Small intestine (tissue), 7 donors: ENCODE data around the gene IGF1R. TPM values are rescaled to one million over a fixed set of nuclear protein-coding genes. Genes with fewer than 3 reads are reported as not detected.

Experiments
- DNase-seq, 2 donors: peaks; one replicate each; pipeline versions ENCODE4 v3.0.0 to v3.0.0-alpha.2; 2013
- FAIRE-seq: peaks from 2 replicates; lab custom pipeline; 2012; peaks lifted over from hg19 to GRCh38; lab: Jason Lieb, UNC
- H3K27ac ChIP-seq, 3 donors: one replicate each; pipeline ENCODE4 v1.5.1; 2013; ENCODE audit warnings: low read length in 2 of 3, mild to moderate bottlenecking in 2 of 3, control low read depth in 1 of 3, inconsistent platforms in 1 of 3, low read depth in 1 of 3, moderate library complexity in 1 of 3
- H3K27me3 ChIP-seq, 3 donors: one replicate each; pipeline ENCODE4 v1.6.1; 2013; ENCODE audit warnings: low read length in 3 of 3, inconsistent platforms in 1 of 3; ENCODE audit not compliant: control insufficient read depth in 3 of 3, insufficient read depth in 3 of 3
- H3K36me3 ChIP-seq, 3 donors: one replicate each; pipeline ENCODE4 v1.6.1; 2013; ENCODE audit warnings: low read length in 3 of 3, inconsistent platforms in 1 of 3, low read depth in 1 of 3, mild to moderate bottlenecking in 1 of 3, moderate library complexity in 1 of 3; ENCODE audit not compliant: control insufficient read depth in 3 of 3, insufficient read depth in 2 of 3
- H3K4me1 ChIP-seq, 3 donors: one replicate each; pipeline ENCODE4 v1.6.1; 2013; ENCODE audit warnings: low read length in 2 of 3, inconsistent platforms in 1 of 3, low read depth in 1 of 3, mild to moderate bottlenecking in 1 of 3, moderate library complexity in 1 of 3; ENCODE audit not compliant: control insufficient read depth in 3 of 3, insufficient read depth in 2 of 3
- H3K4me3 ChIP-seq, 3 donors: one replicate each; pipeline ENCODE4 v1.5.1; 2013; ENCODE audit warnings: low read length in 3 of 3, control low read depth in 1 of 3, inconsistent platforms in 1 of 3, low read depth in 1 of 3, mild to moderate bottlenecking in 1 of 3, moderate library complexity in 1 of 3
- H3K9me3 ChIP-seq, 2 donors: one replicate each; pipeline ENCODE4 v1.6.1; 2013; ENCODE audit warnings: low read depth in 1 of 2, low read length in 1 of 2; ENCODE audit not compliant: control insufficient read depth in 2 of 2, insufficient read depth in 1 of 2
- WGBS, 3 donors: extraction: QIAGEN DNeasy Blood & Tissue Kit; methylation state at CpG; one replicate each; pipeline ENCODE4 v1.1.7; 2013; 5-methylcytosine and 5-hydroxymethylcytosine counted together
- polyA plus RNA-seq, 4 donors: library from polyadenylated mRNA; stranded (reverse) in 3 of 4; unstranded in 1 of 4; fragments of 200-250 nt in 3 of 4; fragments of 120-200 nt in 1 of 4; gene quantifications; one replicate each; pipeline versions ENCODE4 v1.2.1 to v1.2.3, GENCODE V29; 2013
- donor health status: healthy with polysubstance abuse.
- donor health status: control.
- donor health status: control.
- donor health status: Bipolar disorder and iron deficiency.
- donor health status: healthy.

Gene IGF1R
- polyA plus RNA-seq, 4 donors = 0.54 to 27.9 (median 3.8) TPM

DNA sequence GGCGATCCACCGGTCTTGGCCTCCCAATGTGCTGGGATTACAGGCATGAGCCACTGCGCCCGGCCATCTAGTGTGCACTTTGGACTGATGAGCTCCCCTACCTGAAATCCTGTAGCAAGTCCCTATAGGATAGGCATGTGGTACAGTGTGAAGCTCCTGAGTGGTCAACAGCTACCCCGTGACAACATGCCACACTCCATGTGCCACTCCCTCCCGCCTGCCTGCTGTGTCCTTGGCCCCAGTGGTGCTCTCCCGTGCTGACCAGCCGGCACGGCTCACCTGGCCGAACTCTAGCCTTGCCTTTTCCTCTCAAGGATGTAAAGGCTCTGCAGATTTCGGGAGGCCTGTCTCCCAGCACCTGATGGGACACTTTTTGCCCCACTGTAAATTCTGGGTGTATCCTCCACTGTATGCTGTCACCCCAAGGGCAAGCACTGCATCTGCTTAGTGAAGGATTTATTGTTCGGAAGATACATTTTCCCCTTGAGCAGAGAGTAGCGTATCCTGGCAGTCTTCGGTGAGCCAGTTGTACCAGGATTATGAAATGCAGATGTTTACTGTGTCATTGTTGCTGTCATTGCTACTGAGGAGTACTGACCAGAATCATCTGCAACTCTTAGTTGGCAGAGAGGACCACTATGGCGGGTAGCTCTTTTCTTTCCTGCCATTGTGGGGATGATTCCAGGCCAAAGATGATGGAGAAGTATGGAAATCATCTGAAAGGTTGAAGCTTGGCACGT is 64.7 kb downstream of the IGF1R start:
- FAIRE-seq (no peak), DNase-seq (no peak)
- Histone ChIP-seq H3K4me3 (no peak overlapping the region), H3K36me3 (peaks cover 0 to 23% (median 0%) of the 10 kb centered on the region in 3 donors), H3K4me1 (peaks cover 0 to 2% (median 0%) of the 10 kb centered on the region in 3 donors), H3K27ac (no peak overlapping the region), H3K9me3 (peaks cover 0 to 15% of the 10 kb centered on the region in 2 donors), H3K27me3 (no peaks in the 10 kb centered on the region)
- WGBS, 3 donors = 87 to 92% (median 90%) methylated on average over 16 of the region's 16 CpGs

DNA sequence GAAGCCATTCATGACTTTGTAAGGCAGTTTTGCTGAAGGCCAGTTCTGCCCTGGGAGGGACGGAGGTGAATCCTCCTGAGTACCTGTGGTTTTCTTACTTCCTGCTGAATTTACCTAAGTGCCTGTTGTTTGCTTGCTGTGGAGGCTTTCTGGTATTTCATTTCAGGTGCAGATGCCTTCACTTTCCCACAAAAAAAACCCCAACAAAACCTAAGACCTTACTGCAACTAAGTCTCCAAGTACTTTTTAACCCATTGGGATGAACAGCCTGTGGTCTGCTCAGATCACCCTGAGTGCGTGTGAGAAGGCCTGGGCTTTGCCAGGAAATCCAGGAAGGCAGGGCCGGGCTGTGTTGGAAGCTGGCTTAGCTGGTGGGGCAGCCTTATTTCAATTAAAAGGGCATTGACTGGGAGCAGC is 65.3 kb downstream of the IGF1R start:
- H3K9me3 ChIP-seq = peaks cover 0 to 15% of the 10 kb centered on the region in 2 donors
- 36 to 42% (median 37%) methylated on average over 3 of the region's 3 CpGs for WGBS, 3 donors

GRCh38 chr15:98714922-98715321 is 66.6 kb downstream of the IGF1R start:
- DNase-seq (no peak), FAIRE-seq (no peak)
- WGBS, 3 donors = 85 to 90% (median 85%) methylated on average over 7 of the region's 7 CpGs
- Histone ChIP-seq H3K9me3 (peaks cover 0 to 15% of the 10 kb centered on the region in 2 donors), H3K27me3 (no peaks in the 10 kb centered on the region), H3K4me3 (no peak overlapping the region), H3K4me1 (peaks cover 0 to 6% (median 0%) of the 10 kb centered on the region in 3 donors), H3K27ac (no peak overlapping the region), H3K36me3 (peaks cover 0 to 16% (median 0%) of the 10 kb centered on the region in 3 donors)

More for the DNA sequence above, 65.3 kb downstream of the IGF1R start:
- FAIRE-seq (no peak), DNase-seq (no peak)
- Histone ChIP-seq H3K27ac (no peak overlapping the region), H3K36me3 (peaks cover 0 to 18% (median 0%) of the 10 kb centered on the region in 3 donors), H3K4me1 (peaks cover 0 to 4% (median 0%) of the 10 kb centered on the region in 3 donors), H3K27me3 (no peaks in the 10 kb centered on the region), H3K4me3 (no peak overlapping the region)

GRCh38 chr15:98715401-98715800 is 67.1 kb downstream of the IGF1R start:
- H3K4me1 ChIP-seq = peaks cover 0 to 6% (median 0%) of the 10 kb centered on the region in 3 donors
- DNase-seq (no peak), FAIRE-seq (no peak)
- H3K36me3 ChIP-seq = peaks cover 0 to 16% (median 0%) of the 10 kb centered on the region in 3 donors
- no peaks in the 10 kb centered on the region for H3K27me3 ChIP-seq
- H3K4me3 ChIP-seq = no peak overlapping the region
- 82 to 90% (median 88%) methylated on average over 7 of the region's 7 CpGs for WGBS, 3 donors
- H3K27ac ChIP-seq = no peak overlapping the region
- H3K9me3 ChIP-seq = peaks cover 0 to 15% of the 10 kb centered on the region in 2 donors

DNA sequence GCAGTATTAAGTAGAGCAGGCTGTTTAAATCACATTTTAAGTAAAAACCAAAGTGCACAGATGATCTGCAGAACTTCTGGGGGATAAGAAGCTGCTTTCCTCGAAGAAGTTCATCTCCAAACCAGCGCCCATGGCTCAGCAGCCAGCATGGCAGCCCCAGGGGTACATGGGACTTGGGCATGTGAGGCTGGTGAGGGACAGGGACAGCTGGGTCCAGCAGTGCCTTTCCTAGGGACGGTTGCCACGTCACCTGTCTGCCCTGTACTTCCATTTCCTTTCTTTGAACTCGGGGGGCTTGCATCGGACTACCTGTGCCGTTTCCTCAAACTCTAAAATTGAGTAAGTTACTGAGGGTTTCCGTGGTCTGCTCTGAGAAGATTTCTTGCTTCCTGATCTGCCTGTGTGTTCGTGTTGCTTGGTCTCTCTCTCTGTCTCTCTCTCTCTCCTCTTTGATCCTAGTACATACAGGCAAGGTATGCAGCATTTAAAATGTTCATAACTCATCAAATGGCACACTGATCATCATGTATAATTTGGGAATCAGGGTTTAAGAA is 67.6 kb downstream of the IGF1R start:
- DNase-seq (no peak), FAIRE-seq (no peak)
- Histone ChIP-seq H3K4me3 (no peak overlapping the region), H3K36me3 (peaks cover 0 to 13% (median 0%) of the 10 kb centered on the region in 3 donors), H3K27ac (no peak overlapping the region), H3K4me1 (peaks cover 0 to 6% (median 0%) of the 10 kb centered on the region in 3 donors), H3K27me3 (no peaks in the 10 kb centered on the region), H3K9me3 (peaks cover 0 to 13% of the 10 kb centered on the region in 2 donors)
- WGBS, 3 donors = 51 to 80% (median 64%) methylated on average over 9 of the region's 9 CpGs

- 95 to 97% (median 96%) methylated on average over 5 of the region's 5 CpGs for WGBS, 3 donors
- Histone ChIP-seq H3K36me3 (peaks cover 0 to 5% (median 0%) of the 10 kb centered on the region in 3 donors), H3K9me3 (no peaks in the 10 kb centered on the region), H3K4me3 (no peak overlapping the region), H3K4me1 (peaks cover 0 to 6% (median 4%) of the 10 kb centered on the region in 3 donors), H3K27ac (no peak overlapping the region), H3K27me3 (no peaks in the 10 kb centered on the region)
- no peak for FAIRE-seq
- no peak for DNase-seq
Measured at GRCh38 chr15:98717371-98717770, 69.0 kb downstream of the IGF1R start.

- WGBS, 3 donors = 81 to 91% (median 90%) methylated on average over 11 of the region's 11 CpGs
- DNase-seq (no peak), FAIRE-seq (no peak)
- no peak overlapping the region for H3K4me3 ChIP-seq
- peaks cover 0 to 10% (median 6%) of the 10 kb centered on the region in 3 donors for H3K4me1 ChIP-seq
- no peaks in the 10 kb centered on the region for H3K9me3 ChIP-seq
- peaks cover 0 to 5% (median 0%) of the 10 kb centered on the region in 3 donors for H3K36me3 ChIP-seq
- no peaks in the 10 kb centered on the region for H3K27me3 ChIP-seq
- H3K27ac ChIP-seq = no peak overlapping the region
Measured at GRCh38 chr15:98717942-98718341, 69.6 kb downstream of the IGF1R start.

DNA sequence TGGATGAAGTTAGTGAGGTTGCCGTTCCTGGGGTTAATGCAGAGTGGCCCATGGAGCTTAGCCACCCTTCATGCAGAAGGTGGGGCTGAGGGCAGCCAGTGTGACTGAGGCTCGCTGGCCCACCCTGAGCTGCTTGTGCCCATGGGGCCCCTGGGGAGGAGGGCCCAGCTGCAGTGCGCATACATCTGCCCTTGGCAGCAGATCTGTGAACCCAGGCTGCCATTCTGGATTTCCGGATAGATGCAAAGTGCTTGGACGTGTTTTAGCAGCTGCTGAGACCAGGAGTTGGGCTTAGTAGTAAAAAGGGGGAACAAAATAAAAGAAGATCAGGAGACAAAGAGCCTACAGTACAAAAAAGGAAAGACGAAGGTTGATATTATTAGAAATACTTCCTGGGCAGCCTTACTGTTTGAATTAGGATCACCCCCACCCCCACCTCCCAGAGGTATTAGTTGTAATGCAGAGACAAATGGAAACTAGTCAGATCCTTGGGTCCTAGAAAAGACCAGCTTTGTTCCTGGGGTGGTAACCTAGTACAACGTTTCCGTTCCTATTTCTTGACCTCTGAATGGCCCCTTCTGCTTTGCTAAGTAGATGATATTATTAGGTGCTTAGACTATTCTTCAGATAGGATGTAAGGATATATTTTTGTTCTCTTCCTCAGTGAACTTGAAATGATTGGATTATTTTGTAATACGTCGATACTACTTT is 70.2 kb downstream of the IGF1R start:
- WGBS, 3 donors = 62 to 74% (median 69%) methylated on average over 10 of the region's 10 CpGs
- H3K4me1 ChIP-seq = peaks cover 0 to 16% (median 11%) of the 10 kb centered on the region in 3 donors

More for the DNA sequence above, 70.2 kb downstream of the IGF1R start:
- Histone ChIP-seq H3K4me3 (no peak overlapping the region), H3K36me3 (peaks cover 0 to 5% (median 0%) of the 10 kb centered on the region in 3 donors), H3K27me3 (no peaks in the 10 kb centered on the region), H3K9me3 (no peaks in the 10 kb centered on the region), H3K27ac (no peak overlapping the region)
- FAIRE-seq (no peak), DNase-seq (no peak)
